HCT116 (cell line): ENCODE measurements around the gene IQCF2.
"Not testable (repeated sequence)": the region's sequence is repeated elsewhere in the genome, so short reads cannot be mapped to it uniquely, and the experiment has no call there.

Source experiments
- ATF3 ChIP-seq: IDR thresholded peaks from 2 replicates; pipeline ENCODE4 v1.6.1; 2012
- CTCF ChIP-seq, 3 experiments: fragments of 200-600 bp in 1 of 3; sonication (generic) in 1 of 3; IDR thresholded peaks in 2 of 3; conservative IDR thresholded peaks in 1 of 3; 2 replicates each; pipeline ENCODE4 v1.5.1; 2012 to 2017; ENCODE audit warnings: low read depth in 2 of 3, low read length in 2 of 3, antibody characterized with exemption in 1 of 3, borderline replicate concordance in 1 of 3, control low read depth in 1 of 3, mild to moderate bottlenecking in 1 of 3, mixed read lengths in 1 of 3, mixed run types in 1 of 3, moderate library complexity in 1 of 3; ENCODE audit not compliant: insufficient read depth in 1 of 3
- EZH2 ChIP-seq: fragments of 200-600 bp; sonication (generic); IDR thresholded peaks from 2 replicates; pipeline ENCODE4 v1.6.1; 2017; ENCODE audit warnings: antibody characterized with exemption, mixed run types
- POLR2A ChIP-seq: IDR thresholded peaks from 2 replicates; pipeline ENCODE4 v1.7.0; 2011; ENCODE audit warnings: borderline replicate concordance; ENCODE audit not compliant: insufficient read depth, insufficient read length; ENCODE audit errors: extremely low read depth
- POLR2AphosphoS5 ChIP-seq: IDR thresholded peaks from 2 replicates; pipeline ENCODE4 v1.6.1; 2011; ENCODE audit warnings: mild to moderate bottlenecking, low read depth, low read length, moderate library complexity
- REST ChIP-seq: IDR thresholded peaks from 2 replicates; pipeline ENCODE4 v1.6.1; 2012; ENCODE audit warnings: low read depth

- TF ChIP-seq REST; POLR2AphosphoS5; POLR2A; ATF3; CTCF (IDR thresholded peaks at IDR 0.05 in 2 of 3, conservative IDR thresholded peaks at IDR 0.05 in 1 of 3; ENCODE audit: borderline replicate concordance in 1 of 3, insufficient read depth in 1 of 3, low read depth in 2 of 3, low read length in 2 of 3); EZH2: not testable (repeated sequence)
Measured at GRCh38 chr3:51902361-51902760, 40.9 kb downstream of the IQCF2 start.
